Measurements from ENCODE around the gene SLFNL1.

SLFNL1 gene

DNA sequence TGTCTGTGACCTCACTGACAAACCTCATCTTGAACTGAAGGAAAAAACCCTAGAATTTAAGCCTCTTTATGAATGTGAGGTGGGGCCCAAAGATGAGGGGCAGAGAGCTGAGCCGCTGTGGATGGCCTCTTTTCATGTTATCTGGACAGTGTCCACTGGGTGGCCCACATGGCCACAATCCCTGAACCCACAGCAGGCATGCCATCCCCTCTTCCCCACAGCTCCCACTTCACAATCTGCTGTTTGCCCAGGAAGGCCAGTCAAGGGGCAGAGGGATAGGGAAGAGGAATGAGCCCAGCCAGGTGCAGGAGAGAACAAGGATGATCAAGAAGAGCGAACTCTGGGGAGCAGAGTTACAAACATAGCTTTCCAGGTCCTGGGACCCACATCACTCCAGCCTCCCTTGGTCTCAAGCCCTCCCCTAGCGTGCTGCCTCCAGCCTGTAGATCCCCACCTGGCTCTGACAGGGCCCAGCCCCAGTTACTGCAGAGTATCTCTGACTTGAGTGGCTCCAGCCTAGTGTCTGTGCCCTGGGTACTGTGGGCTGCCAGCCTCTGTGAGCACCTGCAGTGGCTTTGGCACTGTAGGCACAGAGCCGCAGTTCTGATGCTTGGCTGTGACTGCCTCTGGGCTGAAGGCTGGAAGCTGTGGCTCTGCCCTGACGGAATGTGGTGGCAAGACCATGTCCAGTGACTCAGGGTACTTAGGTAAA, 1.9 kb upstream of the SLFNL1 start:
- no peak for DNase-seq (ENCODE audit: low read depth)
- H3K4me3 ChIP-seq (ENCODE audit: low read depth, low read length): no peak overlapping the region
- in situ Hi-C loops (cut with HindIII; ENCODE audit: low sequenced_read_pairs): no loop called here
- TF ChIP-seq, protein P1, sequence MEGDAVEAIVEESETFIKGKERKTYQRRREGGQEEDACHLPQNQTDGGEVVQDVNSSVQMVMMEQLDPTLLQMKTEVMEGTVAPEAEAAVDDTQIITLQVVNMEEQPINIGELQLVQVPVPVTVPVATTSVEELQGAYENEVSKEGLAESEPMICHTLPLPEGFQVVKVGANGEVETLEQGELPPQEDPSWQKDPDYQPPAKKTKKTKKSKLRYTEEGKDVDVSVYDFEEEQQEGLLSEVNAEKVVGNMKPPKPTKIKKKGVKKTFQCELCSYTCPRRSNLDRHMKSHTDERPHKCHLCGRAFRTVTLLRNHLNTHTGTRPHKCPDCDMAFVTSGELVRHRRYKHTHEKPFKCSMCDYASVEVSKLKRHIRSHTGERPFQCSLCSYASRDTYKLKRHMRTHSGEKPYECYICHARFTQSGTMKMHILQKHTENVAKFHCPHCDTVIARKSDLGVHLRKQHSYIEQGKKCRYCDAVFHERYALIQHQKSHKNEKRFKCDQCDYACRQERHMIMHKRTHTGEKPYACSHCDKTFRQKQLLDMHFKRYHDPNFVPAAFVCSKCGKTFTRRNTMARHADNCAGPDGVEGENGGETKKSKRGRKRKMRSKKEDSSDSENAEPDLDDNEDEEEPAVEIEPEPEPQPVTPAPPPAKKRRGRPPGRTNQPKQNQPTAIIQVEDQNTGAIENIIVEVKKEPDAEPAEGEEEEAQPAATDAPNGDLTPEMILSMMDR (IDR thresholded peaks at IDR 0.05; ENCODE audit: low read depth, low read length, missing control alignments): peak; percentile 45

DNA sequence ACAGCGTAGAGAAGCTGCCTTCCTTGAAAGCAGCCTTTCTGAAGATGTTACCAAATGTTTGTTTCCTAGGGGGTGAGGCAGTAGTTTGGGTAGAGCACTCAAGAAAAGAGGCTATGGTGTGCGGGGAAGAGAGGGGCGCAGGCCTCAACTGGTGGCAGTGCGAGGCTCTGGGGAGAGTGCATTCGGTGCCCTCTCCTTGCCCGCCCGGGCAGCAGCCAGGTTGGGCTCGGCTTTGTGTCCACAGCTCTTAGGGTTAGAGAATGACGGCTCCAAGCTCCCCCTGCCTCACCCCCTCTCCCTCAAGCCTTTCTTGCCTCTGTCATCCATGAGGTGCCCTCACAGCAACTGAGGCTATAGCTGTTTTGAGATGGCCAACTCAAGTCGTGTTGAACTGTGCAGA, 899 bp upstream of the SLFNL1 start:
- DNase-seq (ENCODE audit: low read depth): no peak
- TF ChIP-seq, protein P1 (IDR thresholded peaks at IDR 0.05; ENCODE audit: low read depth, low read length, missing control alignments): no peak
- in situ Hi-C loops (cut with HindIII; ENCODE audit: low sequenced_read_pairs): no loop called here
- no peak overlapping the region for H3K4me3 ChIP-seq (ENCODE audit: low read depth, low read length)

DNA sequence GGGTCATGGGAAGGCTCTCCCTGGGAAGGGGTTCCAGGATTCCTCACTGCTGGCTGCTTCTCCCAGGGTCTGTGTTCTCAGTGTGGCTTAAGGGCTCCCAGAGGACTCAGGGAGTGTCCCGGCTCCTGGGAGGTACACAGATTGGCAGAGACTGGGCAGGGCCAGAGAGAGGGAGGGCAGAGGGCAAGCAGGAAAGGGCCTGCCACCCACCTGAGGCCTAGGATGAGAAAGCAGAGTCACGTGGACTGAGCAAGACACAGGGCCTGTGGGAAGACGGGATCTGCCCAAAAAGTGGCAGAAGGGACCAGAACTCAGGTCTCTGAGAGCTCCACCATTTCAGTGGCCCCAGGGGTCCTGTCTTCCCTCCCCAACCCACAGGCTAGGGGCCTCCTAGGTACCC, 871 bp downstream of the SLFNL1 start:
- TF ChIP-seq, protein P1 (IDR thresholded peaks at IDR 0.05; ENCODE audit: low read depth, low read length, missing control alignments): no peak
- no peak for DNase-seq (ENCODE audit: low read depth)
- in situ Hi-C loops (cut with HindIII; ENCODE audit: low sequenced_read_pairs): no loop called here

DNA sequence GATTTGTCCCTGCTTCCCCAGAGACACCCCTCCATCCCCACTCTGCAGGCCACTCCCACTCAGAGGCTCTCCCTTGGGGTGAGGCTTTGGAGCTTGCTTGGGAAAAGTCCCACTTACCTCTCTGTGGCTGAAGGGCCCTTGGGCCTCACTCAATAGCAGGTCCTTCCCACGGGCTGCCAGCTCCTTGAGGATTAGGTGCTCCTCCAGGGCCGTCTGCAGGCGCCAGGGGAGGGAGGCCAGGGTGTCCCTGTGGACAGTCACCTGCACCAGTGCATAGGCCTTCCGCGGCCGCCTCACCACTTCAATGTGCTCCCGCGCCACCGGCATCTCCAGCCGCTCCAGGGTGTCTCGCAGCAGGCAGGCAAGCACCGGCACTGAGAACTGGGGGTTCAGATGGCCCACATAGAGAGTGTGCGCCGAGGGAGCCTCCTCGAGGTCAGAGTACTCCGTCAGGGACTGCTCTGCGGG, 1.4 kb downstream of the SLFNL1 start:
- DNase-seq (ENCODE audit: low read depth): no peak
- no peak overlapping the region for H3K4me3 ChIP-seq (ENCODE audit: low read depth, low read length)
- TF ChIP-seq, protein P1 (IDR thresholded peaks at IDR 0.05; ENCODE audit: low read depth, low read length, missing control alignments): no peak
- in situ Hi-C loops (cut with HindIII; ENCODE audit: low sequenced_read_pairs): no loop called here

More for the DNA sequence above, 871 bp downstream of the SLFNL1 start:
- no peak overlapping the region for H3K4me3 ChIP-seq (ENCODE audit: low read depth, low read length)

DNA sequence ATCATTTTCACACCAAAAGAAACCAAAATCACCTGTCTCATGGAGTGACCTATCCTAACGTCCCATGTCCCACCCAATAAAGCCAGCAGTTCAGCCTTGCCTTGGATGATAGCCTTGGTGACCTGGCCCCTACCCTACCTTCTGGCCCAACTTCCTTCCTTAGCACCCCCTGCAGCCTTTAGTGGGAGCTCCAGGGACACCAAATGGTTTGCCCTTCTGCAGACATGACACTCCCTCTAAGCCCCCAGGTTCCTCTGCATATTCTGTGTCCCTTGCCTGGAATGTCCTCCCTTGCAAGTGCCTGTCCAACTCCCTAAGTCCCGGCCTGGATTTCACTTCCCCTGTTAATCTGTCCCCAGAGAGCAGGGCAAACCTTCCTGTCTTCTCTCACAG, 2.2 kb downstream of the SLFNL1 start:
- H3K4me3 ChIP-seq (ENCODE audit: low read depth, low read length): no peak overlapping the region
- in situ Hi-C loops (cut with HindIII; ENCODE audit: low sequenced_read_pairs): no loop called here
- DNase-seq (ENCODE audit: low read depth): no peak
- TF ChIP-seq, protein P1 (IDR thresholded peaks at IDR 0.05; ENCODE audit: low read depth, low read length, missing control alignments): no peak

DNA sequence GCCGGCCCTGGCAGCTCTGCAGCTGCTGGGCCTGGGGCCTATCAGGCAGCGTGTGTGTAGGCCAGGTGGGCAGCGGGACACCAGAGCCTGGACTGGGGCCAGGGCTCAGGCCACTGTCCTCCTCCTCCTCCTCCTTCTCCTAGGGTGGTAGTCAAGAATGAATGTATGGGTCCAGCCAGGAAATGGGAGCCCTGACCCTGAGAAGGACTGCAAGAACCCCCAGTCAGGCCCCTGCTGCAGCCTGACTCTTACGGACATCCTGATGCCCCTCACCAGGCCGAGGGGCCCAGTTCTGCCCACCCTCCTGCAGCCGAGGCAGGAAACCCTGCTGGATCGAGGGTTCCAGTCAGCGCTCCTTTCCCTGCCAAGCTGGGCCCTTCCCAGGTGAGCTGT, 3.5 kb downstream of the SLFNL1 start:
- DNase-seq (ENCODE audit: low read depth): no peak
- in situ Hi-C loops (cut with HindIII; ENCODE audit: low sequenced_read_pairs): no loop called here
- H3K4me3 ChIP-seq (ENCODE audit: low read depth, low read length): no peak overlapping the region
- TF ChIP-seq, protein P1 (IDR thresholded peaks at IDR 0.05; ENCODE audit: low read depth, low read length, missing control alignments): no peak

Measured in astrocyte of the cerebellum (primary cell).